Activated CD8-positive, alpha-beta memory T cell treated with anti-CD3 and anti-CD28 coated beads, Interleukin-2, amount 50 U/mL, for 1 hour (primary cell): ENCODE measurements around the gene KCNC1.

Source experiments
- DNase-seq: peaks from one replicate; pipeline ENCODE4 v3.0.0-alpha.2; 2020; ENCODE audit errors: extremely low read depth

KCNC1 gene

DNA sequence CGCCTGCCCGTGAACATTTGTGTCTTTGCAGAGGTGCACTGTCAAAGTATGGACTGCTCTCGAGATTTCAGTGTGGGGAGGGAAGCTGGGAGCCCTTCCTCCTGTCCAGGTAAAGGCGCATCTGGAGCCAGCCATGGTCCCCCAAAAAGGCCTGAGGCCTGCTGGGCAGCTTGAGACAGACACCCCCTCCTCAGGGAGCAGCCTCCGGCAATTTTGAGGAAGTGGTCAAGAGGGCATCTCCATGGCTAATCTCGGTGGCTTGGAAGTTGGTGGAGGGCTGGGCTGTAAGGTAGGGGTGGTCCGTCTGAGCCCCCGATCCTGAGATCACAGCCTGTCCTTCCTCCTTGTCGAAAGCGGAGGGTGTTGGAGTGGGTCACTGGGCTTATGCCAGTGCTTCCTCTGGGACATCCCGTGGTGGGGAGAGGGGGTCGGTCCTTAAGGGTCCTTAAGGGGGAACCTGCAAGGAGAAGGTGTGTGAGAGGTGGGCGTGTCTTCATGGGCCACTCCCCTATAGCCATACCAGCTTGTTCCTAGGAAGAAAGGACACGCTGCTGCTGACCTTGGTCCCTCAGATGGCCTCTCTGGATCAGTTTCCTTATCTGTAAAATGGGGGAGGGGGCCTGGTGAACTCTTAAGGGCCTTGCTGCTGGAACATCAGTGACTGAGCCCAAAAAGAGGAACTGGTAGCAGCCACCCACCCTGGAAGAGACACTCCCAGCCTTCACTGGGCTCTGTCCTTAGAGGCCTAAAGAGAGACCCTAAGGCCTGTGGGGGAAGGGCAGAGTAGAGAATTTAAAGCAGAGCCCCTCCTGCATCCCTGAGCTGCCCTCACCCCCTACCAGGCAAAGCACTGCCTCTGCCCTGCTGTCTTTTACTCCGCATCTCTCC, 2.6 kb downstream of the KCNC1 start:
- no peak for DNase-seq

DNA sequence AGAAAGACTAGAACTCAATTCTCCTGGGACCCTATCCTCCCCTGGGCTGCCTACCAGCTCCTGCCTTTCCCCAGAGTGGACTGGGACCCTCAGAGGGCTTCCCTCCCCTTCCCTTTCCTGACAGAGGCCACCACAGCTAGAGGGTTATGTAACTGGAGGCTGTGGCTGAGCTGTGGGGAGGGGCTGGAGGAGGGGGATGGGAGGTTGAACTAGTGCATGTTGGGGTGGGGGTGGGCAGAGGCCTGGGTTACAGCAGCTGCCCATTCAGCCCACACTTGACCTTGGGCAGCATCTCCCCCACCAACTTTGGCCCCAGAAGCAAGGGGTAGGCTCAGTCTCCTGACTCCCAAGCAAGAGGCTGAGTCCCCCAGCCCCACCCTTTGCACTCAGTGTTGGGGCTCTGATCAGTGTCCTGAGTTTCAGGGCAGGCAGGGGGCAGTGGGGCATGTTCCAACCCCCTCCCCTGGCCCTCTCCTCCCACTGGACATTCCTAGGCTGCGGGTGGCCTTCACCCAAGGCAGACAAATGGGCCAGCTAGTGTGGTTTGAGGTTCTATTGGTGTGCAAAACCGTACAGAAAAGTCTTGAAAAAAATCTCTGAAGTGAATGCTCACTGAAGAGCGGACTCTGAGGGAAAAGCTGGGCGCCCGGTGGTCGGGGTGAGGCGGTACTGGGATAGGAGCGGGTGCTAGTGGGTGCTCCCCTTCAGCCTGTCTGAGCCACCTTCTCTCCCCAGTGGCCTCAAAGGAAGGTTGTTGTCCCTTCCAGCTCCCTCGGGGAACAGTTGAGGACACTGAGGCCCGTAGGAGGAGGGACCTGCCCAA, 3.8 kb downstream of the KCNC1 start:
- no peak for DNase-seq

GRCh38 chr11:17739945-17740338, 5.4 kb downstream of the KCNC1 start:
- DNase-seq = no peak

GRCh38 chr11:17740649-17741235, 6.2 kb downstream of the KCNC1 start:
- no peak for DNase-seq

DNA sequence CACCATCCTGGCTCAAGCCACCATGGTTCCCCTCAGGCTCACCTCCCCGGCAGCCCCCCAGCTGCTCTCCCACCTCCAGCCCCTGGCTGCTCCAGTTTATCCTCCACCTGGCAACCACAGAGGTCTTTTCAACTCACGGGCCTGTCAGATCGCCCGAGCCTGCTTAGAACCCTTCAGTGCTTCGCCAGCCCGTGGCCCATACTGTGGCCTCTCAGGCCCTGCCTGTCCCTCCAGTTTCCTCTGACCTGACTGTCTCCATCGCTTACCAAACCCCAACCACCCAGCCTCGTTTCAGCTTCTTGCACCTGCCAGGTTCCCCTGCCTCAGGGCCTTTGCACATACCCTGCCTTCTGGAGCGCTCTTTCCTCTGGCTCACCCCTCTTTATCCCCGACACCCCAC, 6.9 kb downstream of the KCNC1 start:
- DNase-seq = no peak

GRCh38 chr11:17742019-17742418, 7.4 kb downstream of the KCNC1 start:
- DNase-seq = no peak

DNA sequence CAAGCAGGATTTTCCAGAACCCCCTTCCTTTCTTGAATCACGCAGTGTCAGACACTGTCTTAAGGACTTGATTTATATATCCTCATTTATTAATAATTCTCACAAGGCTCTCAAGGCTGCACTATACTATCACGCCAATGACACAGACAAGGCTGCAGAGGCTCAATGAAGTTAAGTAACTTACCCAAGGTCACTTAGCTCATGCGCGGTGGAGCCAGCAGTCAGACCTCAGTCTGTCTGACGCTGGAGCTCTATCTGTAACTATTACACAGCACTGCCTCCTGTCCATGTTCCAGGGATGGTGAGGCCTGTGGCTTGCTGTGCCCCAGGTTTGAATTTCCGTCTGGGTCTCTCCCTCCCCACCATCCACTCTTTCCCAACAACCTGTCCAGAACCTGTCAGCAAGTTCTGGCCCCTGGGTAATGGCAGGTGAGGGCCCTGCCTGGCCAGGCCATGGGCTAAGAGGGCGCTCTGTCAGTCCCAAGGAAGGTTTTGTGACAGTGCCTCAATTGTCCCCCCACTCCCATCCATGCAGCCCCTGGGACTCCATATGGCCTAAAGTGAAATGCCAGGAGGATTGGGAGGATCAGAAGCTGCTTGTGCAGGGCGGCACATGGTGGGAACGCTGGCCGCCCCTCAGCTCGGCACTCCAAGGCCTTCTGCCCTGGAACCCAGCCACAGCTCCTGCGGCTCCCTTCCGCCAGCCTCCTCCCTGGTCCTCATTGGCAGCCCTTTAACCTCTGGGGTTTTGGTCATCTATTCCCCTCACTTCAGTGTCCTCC, 8.6 kb downstream of the KCNC1 start:
- DNase-seq = no peak

GRCh38 chr11:17743808-17744119, 9.2 kb downstream of the KCNC1 start:
- no peak for DNase-seq

GRCh38 chr11:17744151-17744940, 9.8 kb downstream of the KCNC1 start:
- no peak for DNase-seq

DNA sequence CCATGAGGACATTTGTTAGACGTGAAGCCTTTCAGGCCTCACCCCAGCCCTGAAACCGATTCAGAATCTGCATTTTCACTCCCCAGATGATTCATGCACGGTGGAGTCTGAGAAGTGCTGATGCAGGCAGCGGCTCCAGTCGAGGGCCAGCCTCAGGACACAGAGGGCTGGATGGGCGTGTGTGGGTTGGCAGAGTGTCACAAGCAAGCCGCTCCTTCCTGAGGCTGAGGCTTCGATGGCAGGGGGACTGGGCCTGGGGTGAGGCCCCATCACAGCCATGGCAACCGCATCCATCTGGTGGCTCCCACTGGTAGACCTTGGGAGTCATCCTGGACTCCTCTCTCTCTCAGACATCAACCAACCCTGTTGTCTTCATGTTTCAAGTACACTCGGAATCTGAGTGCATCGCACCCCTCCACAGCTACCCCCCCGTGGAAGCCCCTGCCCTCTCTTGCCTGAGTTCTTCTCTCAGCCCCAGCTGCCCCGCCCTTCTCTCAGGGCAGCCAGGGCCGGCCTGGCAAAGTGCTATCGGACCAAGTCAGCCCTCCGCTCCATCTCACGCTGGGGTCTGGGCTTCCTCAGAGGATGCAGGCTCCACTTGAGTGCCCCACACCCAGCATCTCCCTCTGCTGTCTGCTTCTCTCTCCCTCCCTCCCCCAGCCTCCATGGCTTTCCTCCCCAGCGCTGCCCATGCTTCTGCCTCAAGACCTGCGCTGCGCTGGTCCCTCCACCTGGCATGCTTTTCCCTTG, 10.6 kb downstream of the KCNC1 start:
- no peak for DNase-seq

DNA sequence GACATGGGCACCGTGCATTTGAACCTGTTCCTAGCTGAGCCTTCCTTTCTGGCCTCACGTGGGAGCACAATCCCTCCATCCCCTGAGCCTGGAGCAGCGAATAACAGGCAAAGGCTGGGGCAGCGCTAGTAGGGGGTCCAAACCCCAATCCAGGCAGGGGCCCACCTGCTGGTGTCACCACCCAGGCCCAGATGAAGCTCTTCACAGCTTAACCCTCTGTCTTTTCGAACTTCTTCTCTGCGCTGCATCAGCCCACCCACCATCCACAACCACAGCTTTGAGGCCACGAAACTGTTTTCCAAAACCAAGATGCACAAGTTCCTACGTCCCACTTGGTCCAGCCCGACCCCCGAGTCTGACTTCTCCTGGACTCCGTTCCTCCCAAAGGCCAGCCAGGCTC, 11.5 kb downstream of the KCNC1 start:
- no peak for DNase-seq

GRCh38 chr11:17747131-17747955, 12.8 kb downstream of the KCNC1 start:
- no peak for DNase-seq

GRCh38 chr11:17748044-17748443, 13.5 kb downstream of the KCNC1 start:
- DNase-seq = no peak

DNA sequence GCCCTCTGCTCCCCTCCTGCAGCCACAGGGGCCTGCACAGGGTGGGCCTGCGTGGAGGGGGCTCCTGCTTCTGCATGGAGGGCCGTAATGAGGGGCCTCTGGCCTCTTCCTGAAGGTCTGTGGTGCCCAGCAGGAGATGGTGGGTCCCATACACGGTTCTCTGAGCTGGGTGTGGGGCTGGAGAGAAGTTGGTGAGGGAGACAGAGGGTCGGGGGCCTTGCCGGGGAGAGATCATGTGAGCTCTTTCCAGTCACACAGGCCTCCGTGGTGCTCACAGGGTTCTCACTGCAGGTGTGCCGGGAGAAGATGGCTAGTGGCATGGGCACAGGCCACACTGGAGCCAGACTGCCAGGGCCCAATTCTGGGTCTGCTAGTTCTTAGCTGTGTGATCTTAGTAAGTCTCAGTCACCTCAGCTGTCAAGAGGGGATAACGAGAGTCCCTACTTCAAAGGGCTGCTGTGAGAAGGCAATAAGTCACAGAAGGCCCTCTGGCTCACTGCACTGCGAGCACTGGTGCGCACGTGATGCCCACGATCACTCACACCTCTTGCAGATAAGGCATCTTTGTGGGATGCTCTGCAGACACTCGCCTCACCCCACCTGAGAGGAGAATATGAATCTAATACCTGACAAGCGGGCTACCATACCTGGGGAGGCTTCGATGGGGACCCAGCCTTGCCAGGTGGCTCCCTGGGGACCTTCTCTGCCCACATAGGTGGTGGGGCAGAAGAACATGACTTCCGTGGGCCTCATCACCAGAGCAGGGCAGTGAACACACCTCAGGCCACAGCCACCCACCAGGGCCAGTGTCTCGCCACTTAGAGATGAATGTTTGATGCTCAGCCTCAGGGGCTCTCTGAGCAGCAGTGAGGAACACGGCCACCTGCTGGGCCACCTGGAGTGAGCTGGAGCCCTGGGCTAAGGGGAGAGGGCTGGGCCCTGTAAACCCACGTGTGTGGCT, 14.5 kb downstream of the KCNC1 start:
- DNase-seq = no peak

DNA sequence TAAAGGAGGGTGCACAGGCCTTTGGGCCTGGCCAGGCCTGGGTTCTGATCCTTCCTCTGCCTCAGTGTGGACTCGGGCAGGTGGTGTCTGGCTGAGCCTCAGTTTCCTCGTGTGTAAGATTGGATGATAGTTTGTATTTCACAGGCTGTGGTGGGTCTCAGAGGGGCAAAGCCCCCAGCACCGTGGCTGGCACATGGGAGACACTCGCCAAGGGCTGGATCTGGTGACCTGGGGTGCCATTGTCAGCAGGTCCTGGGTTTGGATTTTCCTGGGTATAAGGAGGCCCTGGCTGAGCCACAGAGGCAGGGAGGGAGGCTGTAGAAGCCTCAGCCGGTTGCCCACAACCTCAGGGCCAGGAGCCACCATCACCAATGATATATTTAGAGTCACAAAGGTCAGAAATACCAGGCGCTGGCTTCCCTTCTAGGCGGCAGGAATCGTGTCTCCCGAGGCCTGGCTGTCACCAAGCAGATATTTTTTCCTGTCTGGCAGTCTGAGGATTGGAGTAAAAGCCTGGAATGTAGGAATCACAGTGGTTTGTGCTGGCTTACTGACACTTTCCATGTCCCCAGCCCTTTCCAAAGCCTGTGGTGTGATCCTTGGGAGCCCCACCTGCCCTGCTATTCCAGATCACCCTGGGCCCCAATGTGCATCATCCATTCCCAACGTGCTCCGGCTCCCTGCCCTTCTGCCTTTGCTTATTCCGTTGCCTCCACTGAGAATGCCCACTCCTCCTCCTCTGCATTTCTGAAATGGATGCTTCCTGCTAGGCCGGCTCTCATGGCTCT, 15.6 kb downstream of the KCNC1 start:
- DNase-seq = no peak

DNA sequence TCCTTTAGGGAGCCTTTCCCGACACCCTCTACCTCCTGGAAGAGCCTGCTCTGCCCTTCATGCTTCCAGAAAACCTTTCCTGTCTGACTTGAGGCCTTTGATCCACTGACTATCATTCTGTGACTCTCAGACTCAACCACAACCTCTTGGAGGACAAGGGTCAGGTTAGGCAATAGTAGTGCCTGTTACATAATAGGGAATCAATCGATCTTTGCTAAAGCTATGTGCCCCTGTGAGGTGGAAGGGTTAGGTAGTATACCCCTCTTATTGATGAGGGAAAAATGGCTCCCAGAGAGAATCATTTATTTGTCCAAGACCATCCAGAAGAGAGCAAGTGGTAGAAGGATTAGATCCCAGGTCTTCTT, 16.2 kb downstream of the KCNC1 start:
- DNase-seq = no peak

DNA sequence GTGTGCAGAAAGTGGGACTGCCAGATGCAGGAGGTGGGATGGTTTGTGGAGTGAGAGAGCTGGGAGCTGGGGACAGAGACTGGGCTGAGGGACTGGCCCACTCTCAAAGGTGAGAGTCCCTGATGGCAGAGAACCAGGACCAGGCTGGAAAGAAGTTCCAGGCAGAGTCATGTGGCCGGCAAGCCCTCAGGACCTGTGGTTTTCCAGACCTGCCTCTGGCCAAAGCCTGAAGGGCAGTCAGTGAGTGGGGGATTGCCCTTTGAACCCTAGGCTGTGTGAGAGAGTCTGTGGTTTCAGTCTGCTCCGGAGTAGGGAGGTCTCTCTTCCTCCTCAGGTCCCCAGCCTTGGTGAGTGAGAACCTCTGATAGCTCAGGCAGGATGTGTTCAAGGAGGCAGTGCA, 17.0 kb downstream of the KCNC1 start:
- no peak for DNase-seq

- no peak for DNase-seq
Measured at GRCh38 chr11:17752144-17752543, 17.6 kb downstream of the KCNC1 start.
